Endothelial cell of umbilical vein (primary cell): ENCODE results near the gene TYK2. TPM values are rescaled to one million over a fixed set of nuclear protein-coding genes. Genes with fewer than 3 reads are reported as not detected.

Experiments
- BruUV-seq: library from RNA; stranded (reverse); fragments of 400-500 nt; replicated peaks from 2 replicates; lab custom pipeline; 2021; lab: Mats Ljungman, UMichigan
- CTCF ChIA-PET: fragments of 300-600, 350-600 bp; sonication (Branson Sonifier 250); formaldehyde crosslinking; loops from one replicate; lab custom pipeline; 2021; ENCODE audit warnings: antibody characterized with exemption, inconsistent platforms; lab: Charles Lee
- POLR2A ChIA-PET: fragments of 300-600, 350-600 bp; sonication (Branson Sonifier 250); formaldehyde crosslinking; loops from one replicate; lab custom pipeline; 2021; ENCODE audit warnings: antibody characterized with exemption, inconsistent platforms; lab: Charles Lee
- DNase-seq: peaks from one replicate; pipeline ENCODE4 v3.0.0-alpha.2; 2011; ENCODE audit warnings: low read depth, low spot score
- FAIRE-seq: peaks from 2 replicates; lab custom pipeline; 2011; peaks lifted over from hg19 to GRCh38; lab: Jason Lieb, UNC
- H2AFZ ChIP-seq: 2 replicates; pipeline ENCODE4 v1.6.0; 2012; ENCODE audit warnings: low read depth, low read length, control low read depth, inconsistent platforms
- H3K27ac ChIP-seq: 2 replicates; pipeline ENCODE4 v1.5.1; 2011; ENCODE audit warnings: low read depth, mild to moderate bottlenecking, control low read depth, low read length, moderate library complexity; ENCODE audit not compliant: insufficient read depth
- H3K27me3 ChIP-seq, 2 experiments: 2 replicates each; pipeline versions ENCODE4 v1.6.0 to v1.6.1; 2011; ENCODE audit warnings: low read length in 2 of 2, mixed read lengths in 1 of 2; ENCODE audit not compliant: control insufficient read depth in 2 of 2, insufficient read depth in 2 of 2
- H3K36me3 ChIP-seq, 2 experiments: 2 replicates in 1 of 2; 3 replicates in 1 of 2; pipeline ENCODE4 v1.5.1; 2011; ENCODE audit warnings: low read length in 2 of 2, mild to moderate bottlenecking in 1 of 2, moderate library complexity in 1 of 2; ENCODE audit not compliant: control insufficient read depth in 2 of 2, insufficient read depth in 2 of 2; ENCODE audit errors: extremely low read depth in 1 of 2
- H3K4me1 ChIP-seq: 3 replicates; pipeline ENCODE4 v1.5.1; 2011; ENCODE audit warnings: mild to moderate bottlenecking, low read length; ENCODE audit not compliant: control insufficient read depth, insufficient read depth; ENCODE audit errors: extremely low read depth
- H3K4me2 ChIP-seq: 2 replicates; pipeline ENCODE4 v1.6.1; 2011; ENCODE audit warnings: low read length, control low read depth, mixed read lengths; ENCODE audit not compliant: insufficient read depth
- H3K4me3 ChIP-seq, 3 experiments: fragments of 200-600 bp in 1 of 3; sonication (generic), shearing (Covaris generic) in 1 of 3; replicated peaks in 1 of 3; 2 replicates each; pipeline ENCODE4 v1.5.1; 2011 to 2016; ENCODE audit warnings: control low read depth in 3 of 3, low read length in 3 of 3, mild to moderate bottlenecking in 2 of 3, inconsistent platforms in 1 of 3, low read depth in 1 of 3, moderate library complexity in 1 of 3; ENCODE audit not compliant: insufficient read depth in 1 of 3
- H3K79me2 ChIP-seq: 2 replicates; pipeline ENCODE4 v1.6.0; 2012; ENCODE audit warnings: low read length, inconsistent platforms; ENCODE audit not compliant: control insufficient read depth, insufficient read depth
- H3K9ac ChIP-seq: replicated peaks from 2 replicates; pipeline ENCODE3; 2011; ENCODE audit warnings: low read length, control low read depth; ENCODE audit not compliant: insufficient read depth; ENCODE audit errors: extremely low read depth
- H3K9me1 ChIP-seq: replicated peaks from 3 replicates; pipeline ENCODE4 v1.6.0; 2011; ENCODE audit warnings: mild to moderate bottlenecking, low read length; ENCODE audit not compliant: control insufficient read depth, insufficient read depth; ENCODE audit errors: extremely low read depth
- H3K9me3 ChIP-seq: replicated peaks from 2 replicates; pipeline ENCODE4 v1.5.1; 2012; ENCODE audit warnings: low read length, inconsistent platforms; ENCODE audit not compliant: control insufficient read depth, insufficient read depth
- H4K20me1 ChIP-seq: replicated peaks from 2 replicates; pipeline ENCODE3; 2011; ENCODE audit warnings: mild to moderate bottlenecking, low read length; ENCODE audit not compliant: control insufficient read depth, insufficient read depth; ENCODE audit errors: extremely low read depth
- EZH2 ChIP-seq: IDR thresholded peaks from 2 replicates; pipeline ENCODE4 v1.6.1; 2012; ENCODE audit warnings: borderline replicate concordance, low read depth, mild to moderate bottlenecking, moderate library complexity, low read length, inconsistent platforms; ENCODE audit not compliant: severe bottlenecking
- FOS ChIP-seq: IDR thresholded peaks from 2 replicates; pipeline ENCODE4 v1.6.1; 2011; ENCODE audit warnings: mild to moderate bottlenecking, low read length, moderate library complexity, borderline replicate concordance; ENCODE audit not compliant: insufficient read depth
- GATA2 ChIP-seq: IDR thresholded peaks from 2 replicates; pipeline ENCODE4 v1.7.0; 2011; ENCODE audit warnings: low read depth, mild to moderate bottlenecking, moderate library complexity, mixed read lengths, low read length; ENCODE audit not compliant: insufficient read length, insufficient read depth
- JUN ChIP-seq: IDR thresholded peaks from 2 replicates; pipeline ENCODE4 v1.6.1; 2011; ENCODE audit warnings: borderline replicate concordance, low read depth; ENCODE audit not compliant: insufficient read length, insufficient read depth
- MYC ChIP-seq: IDR thresholded peaks from one replicate; pipeline ENCODE4 v1.6.1; 2011; ENCODE audit warnings: mild to moderate bottlenecking, low read depth, low read length
- POLR2A ChIP-seq: IDR thresholded peaks from 2 replicates; pipeline ENCODE4 v1.6.1; 2012; ENCODE audit warnings: low read depth, mild to moderate bottlenecking, control low read depth, low read length
- POLR2AphosphoS5 ChIP-seq: IDR thresholded peaks from 2 replicates; pipeline ENCODE4 v1.6.1; 2012; ENCODE audit warnings: low read depth, mild to moderate bottlenecking, control low read depth, low read length, moderate library complexity; ENCODE audit not compliant: insufficient read depth
- dilution Hi-C: fragments of 300-500 bp; cut with MboI; formaldehyde crosslinking; loops from one replicate; pipeline ENCODE4 v1.15.0; 2019; ENCODE audit warnings: low sequenced_read_pairs; ENCODE audit not compliant: extremely low pct_ligation_motif_present
- intact Hi-C: fragments of 100-400 bp; cut with micrococcal nuclease; formaldehyde crosslinking; loops from one replicate; pipeline ENCODE4 v1.10.0; 2022
- polyA plus RNA-seq, 4 experiments: library from polyadenylated mRNA; depleted of rRNA in 3 of 4; stranded (reverse) in 3 of 4; unstranded in 1 of 4; fragments of >200 nt; gene quantifications; 2 replicates each; pipeline versions ENCODE4 v1.2.1 to v1.2.3, GENCODE V29; 2011 to 2012; ENCODE audit warnings: missing spikeins in 1 of 4
- total RNA-seq: library from RNA; stranded (reverse); gene quantifications from 2 replicates; pipeline ENCODE4 v1.2.3, GENCODE V29; 2021
- TF ChIP-seq, protein P1 (sequence below), 2 donors: IDR thresholded peaks; 1 replicate in 1 of 2; 2 replicates in 1 of 2; pipeline ENCODE4 v1.5.1; 2011; ENCODE audit warnings: low read length in 2 of 2, mild to moderate bottlenecking in 2 of 2, moderate library complexity in 2 of 2, control low read depth in 1 of 2, inconsistent platforms in 1 of 2, low read depth in 1 of 2; ENCODE audit not compliant: insufficient read depth in 1 of 2; ENCODE audit errors: extremely low read depth in 1 of 2
- TF ChIP-seq, protein P2 (sequence below): IDR thresholded peaks from 2 replicates; pipeline ENCODE4 v1.6.1; 2011; ENCODE audit not compliant: insufficient read depth, insufficient read length

TYK2 gene
- total and polyA plus RNA-seq, 2 donors (not counting 3 experiments of a cell fraction or from before 2014, with no cell fraction given) = 92.9 to 138 TPM

DNA sequence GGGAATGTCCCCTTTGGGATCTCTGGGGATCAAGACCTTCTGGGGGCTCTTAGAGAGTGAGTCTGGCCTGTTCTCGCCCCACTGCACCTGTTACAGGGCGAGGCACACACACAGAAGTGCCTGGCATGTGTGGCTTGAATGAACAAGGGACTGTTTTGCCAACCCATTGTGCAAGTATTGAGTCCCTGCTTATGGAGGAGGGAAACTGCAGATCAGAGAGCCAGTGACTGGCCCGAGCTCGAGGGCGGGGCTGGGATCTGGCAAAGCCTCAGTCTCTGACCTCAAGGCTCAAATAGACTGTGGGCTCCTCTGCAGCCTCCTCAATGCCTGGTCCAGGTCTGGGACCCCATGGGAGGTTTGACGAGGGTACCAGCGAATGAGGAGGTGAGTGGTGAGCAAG, 52.6 kb downstream of the TYK2 start:
- ChIA-PET CTCF (interaction anchor here (1.5 kb wide), 1 partner anchor 58 kb away, joined by 3 read pairs; no protein-coding TSS in a partner anchor), POLR2A (no interaction called here)
- Histone ChIP-seq H3K4me1 (peaks cover 6% of the 10 kb centered on the region), H3K36me3 (peaks cover 9 to 39% of the 10 kb centered on the region in 2 experiments), H3K27ac (no peak overlapping the region), H4K20me1 (no peaks in the 10 kb centered on the region), H3K9me1 (no peaks in the 10 kb centered on the region), H3K4me2 (no peak overlapping the region), H2AFZ (no peak overlapping the region), H3K9me3 (no peaks in the 10 kb centered on the region), H3K27me3 (no peaks in the 10 kb centered on the region), H3K9ac (no peak overlapping the region), H3K79me2 (peaks cover 24% of the 10 kb centered on the region), H3K4me3 (no peak overlapping the region)
- TF ChIP-seq, protein P1, sequence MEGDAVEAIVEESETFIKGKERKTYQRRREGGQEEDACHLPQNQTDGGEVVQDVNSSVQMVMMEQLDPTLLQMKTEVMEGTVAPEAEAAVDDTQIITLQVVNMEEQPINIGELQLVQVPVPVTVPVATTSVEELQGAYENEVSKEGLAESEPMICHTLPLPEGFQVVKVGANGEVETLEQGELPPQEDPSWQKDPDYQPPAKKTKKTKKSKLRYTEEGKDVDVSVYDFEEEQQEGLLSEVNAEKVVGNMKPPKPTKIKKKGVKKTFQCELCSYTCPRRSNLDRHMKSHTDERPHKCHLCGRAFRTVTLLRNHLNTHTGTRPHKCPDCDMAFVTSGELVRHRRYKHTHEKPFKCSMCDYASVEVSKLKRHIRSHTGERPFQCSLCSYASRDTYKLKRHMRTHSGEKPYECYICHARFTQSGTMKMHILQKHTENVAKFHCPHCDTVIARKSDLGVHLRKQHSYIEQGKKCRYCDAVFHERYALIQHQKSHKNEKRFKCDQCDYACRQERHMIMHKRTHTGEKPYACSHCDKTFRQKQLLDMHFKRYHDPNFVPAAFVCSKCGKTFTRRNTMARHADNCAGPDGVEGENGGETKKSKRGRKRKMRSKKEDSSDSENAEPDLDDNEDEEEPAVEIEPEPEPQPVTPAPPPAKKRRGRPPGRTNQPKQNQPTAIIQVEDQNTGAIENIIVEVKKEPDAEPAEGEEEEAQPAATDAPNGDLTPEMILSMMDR (IDR thresholded peaks at IDR 0.05; ENCODE audit: extremely low read depth in 1 of 2, insufficient read depth in 1 of 2, low read depth in 1 of 2, low read length in 2 of 2) = no peak
- TF ChIP-seq, protein P2, sequence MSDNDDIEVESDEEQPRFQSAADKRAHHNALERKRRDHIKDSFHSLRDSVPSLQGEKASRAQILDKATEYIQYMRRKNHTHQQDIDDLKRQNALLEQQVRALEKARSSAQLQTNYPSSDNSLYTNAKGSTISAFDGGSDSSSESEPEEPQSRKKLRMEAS = no peak
- no peak for TF ChIP-seq POLR2A
- no peak for TF ChIP-seq MYC
- TF ChIP-seq GATA2 = no peak
- TF ChIP-seq POLR2AphosphoS5 = no peak
- no peak for TF ChIP-seq EZH2
- TF ChIP-seq JUN = no peak
- no peak for TF ChIP-seq FOS
- DNase-seq (no peak), FAIRE-seq (no peak)
- dilution Hi-C loops (no loop called here), intact Hi-C loops (no loop called here)
- no TSS peak for BruUV-seq
